Measurements from ENCODE around the gene SLCO3A1. TPM values are rescaled to one million over a fixed set of nuclear protein-coding genes. Genes with fewer than 3 reads are reported as not detected.

Gene SLCO3A1
- total RNA-seq, 4 donors from 2014 or later = 23.1 to 62.8 (median 35.1) TPM

GRCh38 chr15:92107510-92107909, 254.0 kb downstream of the SLCO3A1 start:
- no peak overlapping the region for H3K4me3 ChIP-seq (ENCODE audit: low read depth, poor library complexity, severe bottlenecking)
- no peak for DNase-seq (ENCODE audit: low spot score in 2 of 2)
- TF ChIP-seq POLR2A (IDR thresholded peaks at IDR 0.05) = no peak
- TF ChIP-seq, protein P1, sequence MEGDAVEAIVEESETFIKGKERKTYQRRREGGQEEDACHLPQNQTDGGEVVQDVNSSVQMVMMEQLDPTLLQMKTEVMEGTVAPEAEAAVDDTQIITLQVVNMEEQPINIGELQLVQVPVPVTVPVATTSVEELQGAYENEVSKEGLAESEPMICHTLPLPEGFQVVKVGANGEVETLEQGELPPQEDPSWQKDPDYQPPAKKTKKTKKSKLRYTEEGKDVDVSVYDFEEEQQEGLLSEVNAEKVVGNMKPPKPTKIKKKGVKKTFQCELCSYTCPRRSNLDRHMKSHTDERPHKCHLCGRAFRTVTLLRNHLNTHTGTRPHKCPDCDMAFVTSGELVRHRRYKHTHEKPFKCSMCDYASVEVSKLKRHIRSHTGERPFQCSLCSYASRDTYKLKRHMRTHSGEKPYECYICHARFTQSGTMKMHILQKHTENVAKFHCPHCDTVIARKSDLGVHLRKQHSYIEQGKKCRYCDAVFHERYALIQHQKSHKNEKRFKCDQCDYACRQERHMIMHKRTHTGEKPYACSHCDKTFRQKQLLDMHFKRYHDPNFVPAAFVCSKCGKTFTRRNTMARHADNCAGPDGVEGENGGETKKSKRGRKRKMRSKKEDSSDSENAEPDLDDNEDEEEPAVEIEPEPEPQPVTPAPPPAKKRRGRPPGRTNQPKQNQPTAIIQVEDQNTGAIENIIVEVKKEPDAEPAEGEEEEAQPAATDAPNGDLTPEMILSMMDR (IDR thresholded peaks at IDR 0.05) = no peak
- 91 to 93% methylated on average over 4 of the region's 4 CpGs for WGBS, 2 donors
- intact Hi-C loops (cut with DNase I; ENCODE audit: low total_unique reads) = loop anchor here (10.0 kb wide), 1 partner anchor 397 kb away; no protein-coding TSS in a partner anchor

GRCh38 chr15:92109191-92109873, 255.8 kb downstream of the SLCO3A1 start:
- no peak overlapping the region for H3K4me3 ChIP-seq (ENCODE audit: low read depth, poor library complexity, severe bottlenecking)
- TF ChIP-seq, protein P1 (IDR thresholded peaks at IDR 0.05) = no peak
- no peak for TF ChIP-seq POLR2A (IDR thresholded peaks at IDR 0.05)
- intact Hi-C loops (cut with DNase I; ENCODE audit: low total_unique reads) = loop anchor here (10.0 kb wide), 1 partner anchor 395 kb away; no protein-coding TSS in a partner anchor
- 86 to 90% methylated on average over 11 of the region's 11 CpGs for WGBS, 2 donors
- no peak for DNase-seq (ENCODE audit: low spot score in 2 of 2)

- WGBS, 2 donors = 71 to 77% methylated on average over 3 of the region's 3 CpGs
Observed at GRCh38 chr15:92111291-92111690, 257.8 kb downstream of the SLCO3A1 start.

DNA sequence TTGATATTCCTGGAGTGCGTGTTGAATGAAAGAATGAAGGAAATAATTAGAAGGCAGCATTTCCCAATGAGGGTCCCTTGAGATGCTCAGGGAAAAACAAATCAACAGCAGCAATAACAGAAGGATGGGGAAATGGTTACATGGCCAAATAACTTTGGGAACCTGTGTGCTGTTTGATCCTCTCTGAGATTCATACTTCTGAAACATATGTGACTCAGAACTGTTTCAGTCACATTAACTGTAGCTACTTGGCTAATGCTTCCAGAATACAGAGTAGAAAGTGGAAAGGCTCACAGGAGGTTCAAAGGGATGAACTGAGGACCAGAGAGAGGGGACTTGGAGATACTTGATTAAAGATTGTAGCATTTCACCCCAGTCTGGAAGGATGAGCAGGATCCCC, 258.2 kb downstream of the SLCO3A1 start:
- H3K4me3 ChIP-seq (ENCODE audit: low read depth, poor library complexity, severe bottlenecking) = no peak overlapping the region
- no peak for DNase-seq (ENCODE audit: low spot score in 2 of 2)
- TF ChIP-seq, protein P1 (IDR thresholded peaks at IDR 0.05) = no peak
- TF ChIP-seq POLR2A (IDR thresholded peaks at IDR 0.05) = no peak
- intact Hi-C loops (cut with DNase I; ENCODE audit: low total_unique reads) = no loop called here
- WGBS, 2 donors = 71 to 90% methylated on average over 1 of the region's 1 CpG

More at GRCh38 chr15:92111291-92111690, 257.8 kb downstream of the SLCO3A1 start:
- H3K4me3 ChIP-seq (ENCODE audit: low read depth, poor library complexity, severe bottlenecking) = no peak overlapping the region
- no peak for DNase-seq (ENCODE audit: low spot score in 2 of 2)
- intact Hi-C loops (cut with DNase I; ENCODE audit: low total_unique reads) = no loop called here
- TF ChIP-seq, protein P1 (IDR thresholded peaks at IDR 0.05) = no peak
- no peak for TF ChIP-seq POLR2A (IDR thresholded peaks at IDR 0.05)

DNA sequence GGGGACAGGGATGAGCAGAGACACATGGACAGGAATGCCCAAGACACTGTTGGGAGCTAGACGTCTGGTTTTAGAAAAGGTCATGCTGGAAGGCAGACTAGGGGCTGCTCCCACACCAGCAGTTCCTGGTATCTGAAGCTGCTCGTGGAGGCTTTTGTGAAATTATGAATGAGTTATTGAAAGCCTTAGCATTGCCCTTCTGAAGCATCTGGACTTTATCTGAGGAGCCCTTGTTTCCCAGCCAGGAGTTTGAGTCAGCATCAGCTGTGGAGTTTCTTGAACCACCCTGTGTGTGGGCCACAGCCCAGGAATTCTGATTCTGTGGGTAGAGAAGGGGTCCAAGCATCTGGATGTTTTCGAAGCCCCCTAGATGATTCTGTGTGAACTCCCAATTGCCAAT, 258.7 kb downstream of the SLCO3A1 start:
- TF ChIP-seq, protein P1 (IDR thresholded peaks at IDR 0.05) = no peak
- no peak for TF ChIP-seq POLR2A (IDR thresholded peaks at IDR 0.05)
- WGBS, 2 donors = 58 to 64% methylated on average over 3 of the region's 3 CpGs

More for the DNA sequence above, 258.7 kb downstream of the SLCO3A1 start:
- H3K4me3 ChIP-seq (ENCODE audit: low read depth, poor library complexity, severe bottlenecking) = no peak overlapping the region
- intact Hi-C loops (cut with DNase I; ENCODE audit: low total_unique reads) = no loop called here
- no peak for DNase-seq (ENCODE audit: low spot score in 2 of 2)
